ENCODE data around the gene SCFD2. TPM values are rescaled to one million over a fixed set of nuclear protein-coding genes. Genes with fewer than 3 reads are reported as not detected.

SCFD2 gene
- total RNA-seq, 1 donor from 2014 or later = 22.8 TPM

GRCh38 chr4:53175640-53176039 lies 190.2 kb downstream of the SCFD2 start:
- Histone ChIP-seq H3K4me3 (no peak overlapping the region), H3K9me3 (no peaks in the 10 kb centered on the region), H3K36me3 (no peaks in the 10 kb centered on the region), H3K27me3 (no peaks in the 10 kb centered on the region), H3K4me1 (no peaks in the 10 kb centered on the region), H3K27ac (no peak overlapping the region)
- no peak for DNase-seq (ENCODE audit: low spot score in 2 of 2)
- intact Hi-C loops (cut with DNase I) = no loop called here
- no peak for TF ChIP-seq CTCF (IDR thresholded peaks at IDR 0.05)

GRCh38 chr4:53174823-53175222 lies 191.0 kb downstream of the SCFD2 start:
- H3K36me3 ChIP-seq = no peaks in the 10 kb centered on the region
- no peak overlapping the region for H3K4me3 ChIP-seq
- TF ChIP-seq CTCF (IDR thresholded peaks at IDR 0.05) = no peak
- H3K9me3 ChIP-seq = no peaks in the 10 kb centered on the region
- no peaks in the 10 kb centered on the region for H3K4me1 ChIP-seq
- intact Hi-C loops (cut with DNase I) = no loop called here
- H3K27ac ChIP-seq = no peak overlapping the region
- DNase-seq (ENCODE audit: low spot score in 2 of 2) = no peak
- H3K27me3 ChIP-seq = no peaks in the 10 kb centered on the region

GRCh38 chr4:53173576-53173975 lies 192.3 kb downstream of the SCFD2 start:
- Histone ChIP-seq H3K4me3 (no peak overlapping the region), H3K27ac (no peak overlapping the region), H3K36me3 (no peaks in the 10 kb centered on the region), H3K4me1 (no peaks in the 10 kb centered on the region), H3K27me3 (no peaks in the 10 kb centered on the region), H3K9me3 (no peaks in the 10 kb centered on the region)
- no peak for DNase-seq (ENCODE audit: low spot score in 2 of 2)
- TF ChIP-seq CTCF (IDR thresholded peaks at IDR 0.05) = no peak
- intact Hi-C loops (cut with DNase I) = no loop called here

GRCh38 chr4:53171797-53172196 lies 194.1 kb downstream of the SCFD2 start:
- H3K27me3 ChIP-seq = no peaks in the 10 kb centered on the region
- no peak overlapping the region for H3K4me3 ChIP-seq
- H3K4me1 ChIP-seq = no peaks in the 10 kb centered on the region
- no peak for DNase-seq (ENCODE audit: low spot score in 2 of 2)
- H3K9me3 ChIP-seq = no peaks in the 10 kb centered on the region
- no peaks in the 10 kb centered on the region for H3K36me3 ChIP-seq
- intact Hi-C loops (cut with DNase I) = no loop called here
- TF ChIP-seq CTCF (IDR thresholded peaks at IDR 0.05) = no peak
- H3K27ac ChIP-seq = no peak overlapping the region

- H3K27me3 ChIP-seq = no peaks in the 10 kb centered on the region
- H3K27ac ChIP-seq = no peak overlapping the region
- TF ChIP-seq CTCF (IDR thresholded peaks at IDR 0.05) = no peak
- no peaks in the 10 kb centered on the region for H3K36me3 ChIP-seq
- intact Hi-C loops (cut with DNase I) = no loop called here
- DNase-seq (ENCODE audit: low spot score in 2 of 2) = no peak
- no peaks in the 10 kb centered on the region for H3K4me1 ChIP-seq
- no peaks in the 10 kb centered on the region for H3K9me3 ChIP-seq
- H3K4me3 ChIP-seq = no peak overlapping the region
Measured at GRCh38 chr4:53169695-53170617, 195.9 kb downstream of the SCFD2 start.
